ENCODE results near the gene HELB.
"Not testable (repeated sequence)": the region's sequence is repeated elsewhere in the genome, so short reads cannot be mapped to it uniquely, and the experiment has no call there.

The HELB gene

GRCh38 chr12:66303316-66303804 is 1.1 kb downstream of the HELB start:
- DNase-seq (ENCODE audit: low read depth): not testable (repeated sequence)

GRCh38 chr12:66304296-66304900 is 2.1 kb downstream of the HELB start:
- no peak for DNase-seq (ENCODE audit: low read depth)

GRCh38 chr12:66309606-66310005 is 7.3 kb downstream of the HELB start:
- no peak for DNase-seq (ENCODE audit: low read depth)

GRCh38 chr12:66312189-66312588 is 9.9 kb downstream of the HELB start:
- DNase-seq (ENCODE audit: low read depth): no peak

- peak; percentile 75 for DNase-seq (ENCODE audit: low read depth)
These were observed 12.0 kb downstream of the HELB start for GRCh38 chr12:66314278-66314677.

- no peak for DNase-seq (ENCODE audit: low read depth)
These were observed 17.1 kb downstream of the HELB start for GRCh38 chr12:66319266-66319954.

- peak; percentile 31 for DNase-seq (ENCODE audit: low read depth)
These were observed 18.7 kb downstream of the HELB start for GRCh38 chr12:66320996-66321395.

- DNase-seq (ENCODE audit: low read depth): peak; percentile 16
These were observed 19.1 kb downstream of the HELB start for GRCh38 chr12:66321435-66321834.

- no peak for DNase-seq (ENCODE audit: low read depth)
These were observed 20.7 kb downstream of the HELB start for GRCh38 chr12:66323017-66323416.

GRCh38 chr12:66329941-66330340 is 27.6 kb downstream of the HELB start:
- peak; percentile 5 for DNase-seq (ENCODE audit: low read depth)

- no peak for DNase-seq (ENCODE audit: low read depth)
These were observed 28.7 kb downstream of the HELB start for GRCh38 chr12:66331016-66331415.

- no peak for DNase-seq (ENCODE audit: low read depth)
These were observed 29.5 kb downstream of the HELB start for GRCh38 chr12:66331814-66332213.

- no peak for DNase-seq (ENCODE audit: low read depth)
These were observed 33.5 kb downstream of the HELB start for GRCh38 chr12:66335746-66336145.

GRCh38 chr12:66337381-66338010 is 35.2 kb downstream of the HELB start:
- DNase-seq (ENCODE audit: low read depth): no peak

- no peak for DNase-seq (ENCODE audit: low read depth)
These were observed 37.8 kb downstream of the HELB start for GRCh38 chr12:66340131-66340530.

- no peak for DNase-seq (ENCODE audit: low read depth)
These were observed 38.8 kb downstream of the HELB start for GRCh38 chr12:66341126-66341525.

GRCh38 chr12:66345212-66345611 is 42.9 kb downstream of the HELB start:
- DNase-seq (ENCODE audit: low read depth): no peak

- no peak for DNase-seq (ENCODE audit: low read depth)
These were observed 43.7 kb downstream of the HELB start for GRCh38 chr12:66345956-66346355.

- DNase-seq (ENCODE audit: low read depth): no peak
These were observed 49.0 kb downstream of the HELB start for GRCh38 chr12:66351301-66351700.

GRCh38 chr12:66352197-66352596 is 49.9 kb downstream of the HELB start:
- DNase-seq (ENCODE audit: low read depth): peak; percentile 35

GRCh38 chr12:66352899-66353298 is 50.6 kb downstream of the HELB start:
- DNase-seq (ENCODE audit: low read depth): no peak

- DNase-seq (ENCODE audit: low read depth): no peak
These were observed 52.0 kb downstream of the HELB start for GRCh38 chr12:66354291-66354690.

GRCh38 chr12:66359300-66359699 is 57.0 kb downstream of the HELB start:
- DNase-seq (ENCODE audit: low read depth): no peak

All from amniotic epithelial cell (primary cell).